ENCODE results near the gene RFWD3.

DNA sequence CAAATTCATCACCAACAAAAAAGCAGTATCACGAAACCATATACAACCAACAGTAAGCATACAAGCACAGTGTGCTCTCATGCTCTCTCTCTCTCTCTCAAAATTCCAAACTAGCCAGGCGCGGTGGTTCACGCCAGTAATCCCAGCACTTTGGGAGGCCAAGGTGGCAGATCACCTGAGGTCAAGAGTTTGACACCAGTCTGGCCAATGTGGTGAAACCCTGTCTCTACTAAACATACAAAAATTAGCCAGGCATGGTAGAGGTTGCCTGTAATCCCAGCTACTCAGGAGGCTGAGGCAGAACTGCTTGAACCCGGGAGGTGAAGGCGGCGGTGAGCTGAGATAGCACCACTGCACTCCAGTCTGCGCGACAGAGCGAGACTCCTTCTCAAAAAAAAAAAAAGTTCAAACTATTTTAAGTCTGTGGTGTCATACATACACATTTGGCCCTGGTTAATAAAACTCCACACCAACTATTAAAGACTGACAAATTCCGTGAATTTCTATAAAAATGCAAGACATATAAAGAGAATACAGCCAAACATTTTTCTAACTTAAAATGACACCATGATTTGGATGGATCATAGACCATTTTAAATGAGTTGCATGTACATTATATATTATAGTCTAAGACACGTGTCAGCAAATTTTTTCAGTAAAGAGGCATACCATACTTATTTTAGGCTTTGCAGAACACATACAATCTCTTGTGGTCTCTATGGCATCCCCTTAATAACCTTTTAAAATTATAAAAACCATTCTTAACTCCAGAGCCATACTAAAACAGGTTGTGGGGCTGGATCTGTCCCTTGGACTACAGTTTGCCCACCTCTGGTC is 90.7 kb downstream of the RFWD3 start:
- TF ChIP-seq, protein P1, sequence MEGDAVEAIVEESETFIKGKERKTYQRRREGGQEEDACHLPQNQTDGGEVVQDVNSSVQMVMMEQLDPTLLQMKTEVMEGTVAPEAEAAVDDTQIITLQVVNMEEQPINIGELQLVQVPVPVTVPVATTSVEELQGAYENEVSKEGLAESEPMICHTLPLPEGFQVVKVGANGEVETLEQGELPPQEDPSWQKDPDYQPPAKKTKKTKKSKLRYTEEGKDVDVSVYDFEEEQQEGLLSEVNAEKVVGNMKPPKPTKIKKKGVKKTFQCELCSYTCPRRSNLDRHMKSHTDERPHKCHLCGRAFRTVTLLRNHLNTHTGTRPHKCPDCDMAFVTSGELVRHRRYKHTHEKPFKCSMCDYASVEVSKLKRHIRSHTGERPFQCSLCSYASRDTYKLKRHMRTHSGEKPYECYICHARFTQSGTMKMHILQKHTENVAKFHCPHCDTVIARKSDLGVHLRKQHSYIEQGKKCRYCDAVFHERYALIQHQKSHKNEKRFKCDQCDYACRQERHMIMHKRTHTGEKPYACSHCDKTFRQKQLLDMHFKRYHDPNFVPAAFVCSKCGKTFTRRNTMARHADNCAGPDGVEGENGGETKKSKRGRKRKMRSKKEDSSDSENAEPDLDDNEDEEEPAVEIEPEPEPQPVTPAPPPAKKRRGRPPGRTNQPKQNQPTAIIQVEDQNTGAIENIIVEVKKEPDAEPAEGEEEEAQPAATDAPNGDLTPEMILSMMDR (IDR thresholded peaks at IDR 0.05; ENCODE audit: insufficient read depth, low read depth, low read length) = no peak
- TF ChIP-seq EZH2 (IDR thresholded peaks at IDR 0.05; ENCODE audit: insufficient read depth, low read length) = no peak
